OCI-LY3 (cell line): ENCODE measurements around the gene SLX9.
A peak's percentile ranks its signal among the peaks of the same experiment; 100 is the strongest.
"Not testable (repeated sequence)": the region's sequence is repeated elsewhere in the genome, so short reads cannot be mapped to it uniquely, and the experiment has no call there.

ENCODE experiments used
- H2AFZ ChIP-seq: fragments of 200-600, 300-600 bp; shearing (Covaris generic); 2 replicates; pipeline ENCODE4 v1.6.0; 2014; ENCODE audit warnings: antibody characterized with exemption, low read depth, low read length
- H3K27ac ChIP-seq: fragments of 200-600, 300-600 bp; sonication (generic); 2 replicates; pipeline ENCODE4 v1.5.1; 2014; ENCODE audit warnings: mild to moderate bottlenecking, low read length, moderate library complexity, mixed read lengths
- H3K27me3 ChIP-seq: fragments of 200-600, 300-600 bp; sonication (generic); 2 replicates; pipeline ENCODE4 v1.6.1; 2014; ENCODE audit warnings: low read depth, low read length, mixed read lengths
- H3K36me3 ChIP-seq: fragments of 200-600, 300-600 bp; sonication (generic); replicated peaks from 2 replicates; pipeline ENCODE3; 2014; ENCODE audit warnings: low read depth, low read length, mixed read lengths
- H3K4me1 ChIP-seq: fragments of 300-600, 200-600 bp; sonication (generic); 2 replicates; pipeline ENCODE4 v1.6.1; 2014; ENCODE audit warnings: low read length, mixed read lengths
- H3K4me2 ChIP-seq: fragments of 200-600, 300-600 bp; sonication (generic); 2 replicates; pipeline ENCODE4 v1.6.1; 2014; ENCODE audit warnings: low read length, mixed read lengths
- H3K4me3 ChIP-seq: fragments of 300-600, 200-600 bp; sonication (generic); 2 replicates; pipeline ENCODE4 v1.5.1; 2014; ENCODE audit warnings: antibody characterized with exemption, mild to moderate bottlenecking, low read length, moderate library complexity
- H3K79me2 ChIP-seq: fragments of 300-600, 200-600 bp; shearing (Covaris generic); 2 replicates; pipeline ENCODE4 v1.6.1; 2014; ENCODE audit warnings: mild to moderate bottlenecking, low read length, mixed read lengths
- H3K9ac ChIP-seq: fragments of 300-600, 200-600 bp; shearing (Covaris generic); 2 replicates; pipeline ENCODE4 v1.6.0; 2014; ENCODE audit warnings: mild to moderate bottlenecking, low read length, moderate library complexity
- H3K9me3 ChIP-seq: fragments of 200-600, 300-600 bp; shearing (Covaris generic); 2 replicates; pipeline ENCODE4 v1.6.1; 2014; ENCODE audit warnings: low read length, mixed read lengths; ENCODE audit not compliant: insufficient read depth
- H4K20me1 ChIP-seq: fragments of 200-600, 300-600 bp; sonication (generic); 2 replicates; pipeline ENCODE4 v1.6.1; 2016; ENCODE audit warnings: low read length, mixed read lengths; ENCODE audit not compliant: insufficient read depth
- CTCF ChIP-seq: fragments of 200-600, 300-600 bp; sonication (generic); IDR thresholded peaks from 2 replicates; pipeline ENCODE4 v1.5.1; 2014; ENCODE audit warnings: antibody characterized with exemption, low read length, low read depth
- EZH2phosphoT487 ChIP-seq: fragments of 200-600 bp; shearing (Covaris generic); IDR thresholded peaks from 2 replicates; pipeline ENCODE4 v1.6.1; 2018; ENCODE audit warnings: antibody characterized with exemption, mixed run types, low read depth

Gene SLX9

GRCh38 chr21:44927587-44928461 lies 12.0 kb upstream of the SLX9 start:
- peaks cover 45% of the 10 kb centered on the region for H3K4me1 ChIP-seq
- peak overlapping the region; percentile 82 for H3K4me2 ChIP-seq
- H3K27ac ChIP-seq = no peak overlapping the region; the same call in 1 of the 2 replicates

GRCh38 chr21:44928500-44929241 lies 11.2 kb upstream of the SLX9 start:
- H2AFZ ChIP-seq, H3K79me2 ChIP-seq, H3K9ac ChIP-seq, H3K36me3 ChIP-seq, H3K9me3 ChIP-seq, H3K27ac ChIP-seq, H3K4me3 ChIP-seq, H4K20me1 ChIP-seq: not testable (repeated sequence)
- Histone ChIP-seq H3K27me3 (peaks cover 22% of the 10 kb centered on the region), H3K4me2 (peak overlapping the region; percentile 82; the same call in 1 of the 2 replicates), H3K4me1 (peaks cover 45% of the 10 kb centered on the region)

More at GRCh38 chr21:44927587-44928461, 12.0 kb upstream of the SLX9 start:
- Histone ChIP-seq H3K36me3 (no peaks in the 10 kb centered on the region), H3K9ac (peak overlapping the region; percentile 61), H3K9me3 (0 out of 2 replicates have a peak, but pooled peaks cover 4% of the 10 kb centered on the region), H2AFZ (0 out of 2 replicates have a peak overlapping the region, but pooled peaks have one; percentile 57), H3K27me3 (peaks cover 23% of the 10 kb centered on the region), H3K79me2 (no peaks in the 10 kb centered on the region), H3K4me3 (peak overlapping the region; percentile 71), H4K20me1 (no peaks in the 10 kb centered on the region)
- TF ChIP-seq EZH2phosphoT487 (no peak), CTCF (no peak)

- no peaks in the 10 kb centered on the region for H4K20me1 ChIP-seq
- H2AFZ ChIP-seq = no peak overlapping the region
- no peaks in the 10 kb centered on the region for H3K9me3 ChIP-seq
- no peak overlapping the region for H3K4me2 ChIP-seq
- no peak overlapping the region for H3K27ac ChIP-seq
- TF ChIP-seq CTCF = no peak
- TF ChIP-seq EZH2phosphoT487 = no peak
- no peak overlapping the region for H3K9ac ChIP-seq
- peaks cover 45% of the 10 kb centered on the region for H3K4me1 ChIP-seq
- H3K4me3 ChIP-seq = no peak overlapping the region
- H3K27me3 ChIP-seq = peaks cover 19% of the 10 kb centered on the region
- no peaks in the 10 kb centered on the region for H3K79me2 ChIP-seq
- H3K36me3 ChIP-seq = no peaks in the 10 kb centered on the region
These were observed 10.5 kb upstream of the SLX9 start for GRCh38 chr21:44929242-44929798.

GRCh38 chr21:44929799-44930542 lies 9.9 kb upstream of the SLX9 start:
- no peak overlapping the region for H3K9ac ChIP-seq
- H3K27ac ChIP-seq = no peak overlapping the region
- H3K9me3 ChIP-seq = no peaks in the 10 kb centered on the region
- H3K4me2 ChIP-seq = peak overlapping the region; percentile 85; the same call in 1 of the 2 replicates
- no peak overlapping the region for H3K4me3 ChIP-seq
- no peak overlapping the region for H2AFZ ChIP-seq
- no peaks in the 10 kb centered on the region for H3K36me3 ChIP-seq
- H4K20me1 ChIP-seq = no peaks in the 10 kb centered on the region
- H3K27me3 ChIP-seq = peaks cover 19% of the 10 kb centered on the region
- peaks cover 45% of the 10 kb centered on the region for H3K4me1 ChIP-seq
- no peaks in the 10 kb centered on the region for H3K79me2 ChIP-seq
- no peak for TF ChIP-seq CTCF
- TF ChIP-seq EZH2phosphoT487 = no peak
